Calu3 (cell line): ENCODE measurements around the gene TRIM40. TPM values are rescaled to one million over a fixed set of nuclear protein-coding genes. Genes with fewer than 3 reads are reported as not detected.
A peak's percentile ranks its signal among the peaks of the same experiment; 100 is the strongest.

Experiments used
- BruUV-seq: library from RNA; stranded (reverse); fragments of 400-500 nt; replicated peaks from 2 replicates; lab custom pipeline; 2021; lab: Mats Ljungman, UMichigan
- CTCF ChIA-PET: fragments of 300-600 bp; sonication (Branson Sonifier 250); formaldehyde crosslinking; loops from one replicate; lab custom pipeline; 2022; ENCODE audit warnings: antibody characterized with exemption; lab: Charles Lee
- DNase-seq: peaks from one replicate; pipeline ENCODE4 v3.0.0; 2022
- H3K27ac Mint-ChIP-seq: one replicate; pipeline ENCODE4 v1.8.0; 2022; ENCODE audit warnings: mixed read lengths; ENCODE audit not compliant: unreplicated experiment
- H3K27me3 Mint-ChIP-seq: one replicate; pipeline ENCODE4 v1.8.0; 2022; ENCODE audit warnings: mixed read lengths; ENCODE audit not compliant: unreplicated experiment
- H3K36me3 Mint-ChIP-seq: one replicate; pipeline ENCODE4 v1.8.0; 2022; ENCODE audit warnings: mild to moderate bottlenecking, moderate library complexity, mixed read lengths; ENCODE audit not compliant: insufficient read depth, unreplicated experiment
- H3K4me1 Mint-ChIP-seq: one replicate; pipeline ENCODE4 v1.8.0; 2022; ENCODE audit warnings: mild to moderate bottlenecking, low read depth, mixed read lengths; ENCODE audit not compliant: unreplicated experiment
- H3K4me3 Mint-ChIP-seq: one replicate; pipeline ENCODE4 v1.8.0; 2022; ENCODE audit warnings: mild to moderate bottlenecking, low read depth, moderate library complexity, mixed read lengths; ENCODE audit not compliant: unreplicated experiment
- H3K9me3 Mint-ChIP-seq: one replicate; pipeline ENCODE4 v1.8.0; 2022; ENCODE audit warnings: low read depth, mixed read lengths; ENCODE audit not compliant: unreplicated experiment
- CTCF ChIP-seq: fragments of 200-600 bp; IDR thresholded peaks from one replicate; pipeline ENCODE4 v1.8.0; 2022; ENCODE audit warnings: antibody characterized with exemption; ENCODE audit not compliant: unreplicated experiment
- intact Hi-C: fragments of 100-400 bp; cut with micrococcal nuclease; formaldehyde crosslinking; loops from one replicate; pipeline ENCODE4 v1.10.0; 2022; ENCODE audit not compliant: unreplicated experiment
- total RNA-seq: library from RNA; stranded (reverse); gene quantifications from 2 replicates; pipeline ENCODE4 v1.2.3, GENCODE V29; 2022

TRIM40 gene
- total RNA-seq, 1 experiment from 2014 or later = not detected

GRCh38 chr6:30178837-30179236, 42.9 kb downstream of the TRIM40 start:
- Mint-ChIP-seq H3K27me3 (peaks cover 19% of the 10 kb centered on the region), H3K4me1 (no peaks in the 10 kb centered on the region), H3K9me3 (peaks cover 2% of the 10 kb centered on the region), H3K27ac (no peak overlapping the region), H3K4me3 (no peak overlapping the region), H3K36me3 (peaks cover 9% of the 10 kb centered on the region)
- no peak for TF ChIP-seq CTCF
- DNase-seq = no peak
- intact Hi-C loops = no loop called here
- CTCF ChIA-PET = interaction anchor here (0.7 kb wide), 1 partner anchor 46 kb away, joined by 8 read pairs; no protein-coding TSS in a partner anchor
- no TSS peak for BruUV-seq

DNA sequence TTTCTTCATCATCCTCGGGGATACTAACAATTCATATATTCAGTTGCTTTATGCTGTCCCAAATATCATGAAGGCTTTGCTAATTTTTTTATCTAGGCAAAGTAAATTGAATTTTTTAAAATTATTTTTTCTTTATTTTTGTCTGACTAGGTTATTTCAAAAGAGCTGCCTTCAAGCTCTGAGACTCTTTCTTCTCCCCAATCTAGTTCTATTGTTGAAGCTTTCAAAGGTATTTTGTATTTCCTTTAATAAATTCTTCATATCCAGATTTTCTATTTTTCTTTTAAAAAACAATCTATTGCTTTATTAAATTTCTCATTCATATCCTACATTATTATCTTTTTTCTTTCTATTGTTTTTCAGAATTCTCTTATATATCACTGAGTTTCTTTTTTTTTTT, 44.2 kb downstream of the TRIM40 start:
- no peak for DNase-seq
- Mint-ChIP-seq H3K9me3 (peaks cover 2% of the 10 kb centered on the region), H3K27ac (no peak overlapping the region), H3K27me3 (peaks cover 19% of the 10 kb centered on the region), H3K4me3 (no peak overlapping the region), H3K36me3 (peaks cover 18% of the 10 kb centered on the region), H3K4me1 (no peaks in the 10 kb centered on the region)
- intact Hi-C loops = no loop called here
- TF ChIP-seq CTCF = no peak
- CTCF ChIA-PET = interaction anchor here (0.5 to 0.7 kb wide), 2 partner anchors 30 to 39 kb away, joined by 3 to 5 read pairs; no protein-coding TSS in a partner anchor
- no TSS peak for BruUV-seq

DNA sequence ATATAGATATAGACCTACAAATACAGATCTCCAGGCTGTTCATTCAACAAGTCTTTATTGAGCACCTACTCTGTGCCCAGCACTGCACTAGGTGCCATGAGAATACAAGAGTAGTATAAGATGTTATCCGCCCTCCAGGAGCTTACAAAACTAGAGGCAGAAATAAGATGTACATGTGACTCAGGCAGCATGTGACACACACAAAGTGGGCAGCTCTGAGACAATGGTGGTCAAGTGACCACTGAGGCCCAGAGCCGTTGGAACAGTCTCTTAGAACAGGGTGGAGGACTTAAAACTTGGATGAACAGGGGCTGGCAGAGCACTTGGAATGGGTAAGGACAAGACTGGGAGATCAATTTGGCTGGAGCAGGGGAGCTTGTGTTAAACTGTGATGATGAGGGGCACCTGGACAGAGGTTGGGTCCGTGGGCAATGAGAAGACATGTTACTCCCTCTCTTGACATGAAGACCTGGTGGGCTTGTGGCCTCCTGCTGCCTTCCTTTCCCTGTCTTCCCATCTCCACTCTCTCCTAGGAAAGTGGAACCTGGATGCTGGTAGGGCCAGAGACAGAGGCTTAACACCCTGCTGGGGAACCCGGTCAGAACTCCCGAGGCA, 48.6 kb downstream of the TRIM40 start:
- intact Hi-C loops = no loop called here
- Mint-ChIP-seq H3K27me3 (no peaks in the 10 kb centered on the region), H3K4me3 (no peak overlapping the region), H3K27ac (peak overlapping the region; percentile 66), H3K9me3 (peaks cover under 1% of the 10 kb centered on the region), H3K4me1 (no peaks in the 10 kb centered on the region), H3K36me3 (peaks cover 48% of the 10 kb centered on the region)
- TF ChIP-seq CTCF = no peak
- CTCF ChIA-PET = no interaction called here
- no peak for DNase-seq
- BruUV-seq = no TSS peak

DNA sequence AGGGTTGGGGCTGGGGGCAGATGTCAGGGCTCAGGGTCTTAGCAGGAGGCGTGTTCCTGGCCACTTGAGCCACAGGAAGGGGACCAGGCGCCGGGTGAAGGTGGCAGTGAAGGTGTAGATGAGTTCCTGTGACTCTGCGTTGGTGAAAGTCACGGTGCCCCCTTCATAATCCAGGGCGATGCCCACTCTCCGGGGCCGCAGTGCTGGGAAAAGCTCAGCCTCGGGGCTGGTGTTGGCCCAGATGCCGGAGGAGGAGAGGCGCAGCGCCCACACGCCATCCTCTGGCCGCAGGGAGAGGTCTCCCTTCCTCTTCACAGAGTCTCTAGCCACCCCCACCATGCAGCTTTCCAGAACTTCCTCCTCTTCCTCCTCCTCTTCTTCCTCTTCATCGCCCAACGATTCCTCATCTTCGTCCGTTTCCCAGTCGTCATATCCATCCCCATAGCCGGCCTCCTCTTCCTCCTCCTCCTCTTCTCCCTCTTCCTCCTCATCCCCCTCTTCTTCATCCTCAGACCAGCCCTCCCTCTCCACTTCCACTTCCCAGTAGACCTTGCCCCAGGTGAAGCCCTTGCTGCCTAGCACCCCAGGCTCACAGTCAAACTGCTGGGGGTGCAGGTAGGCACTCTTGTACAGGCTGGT, 50.0 kb downstream of the TRIM40 start:
- no peaks in the 10 kb centered on the region for H3K27me3 Mint-ChIP-seq
- no peak for DNase-seq
- no peaks in the 10 kb centered on the region for H3K4me1 Mint-ChIP-seq
- intact Hi-C loops = no loop called here
- H3K27ac Mint-ChIP-seq = peak overlapping the region; percentile 34
- BruUV-seq = TSS peak; percentile 35
- no peak for TF ChIP-seq CTCF
- H3K36me3 Mint-ChIP-seq = peaks cover 48% of the 10 kb centered on the region
- H3K4me3 Mint-ChIP-seq = no peak overlapping the region
- CTCF ChIA-PET = no interaction called here
- no peaks in the 10 kb centered on the region for H3K9me3 Mint-ChIP-seq
